Activated CD4-positive, CD25-positive, alpha-beta regulatory T cell treated with anti-CD3 and anti-CD28 coated beads, Interleukin-2, amount 50 U/mL, for 16 hours (primary cell): Measurements from ENCODE around the gene ATG2A.
"Not testable (repeated sequence)": the region's sequence is repeated elsewhere in the genome, so short reads cannot be mapped to it uniquely, and the experiment has no call there.

Experiments
- DNase-seq: peaks from one replicate; pipeline ENCODE4 v3.0.0-alpha.2; 2020; ENCODE audit warnings: low read depth, low spot score

ATG2A gene

DNA sequence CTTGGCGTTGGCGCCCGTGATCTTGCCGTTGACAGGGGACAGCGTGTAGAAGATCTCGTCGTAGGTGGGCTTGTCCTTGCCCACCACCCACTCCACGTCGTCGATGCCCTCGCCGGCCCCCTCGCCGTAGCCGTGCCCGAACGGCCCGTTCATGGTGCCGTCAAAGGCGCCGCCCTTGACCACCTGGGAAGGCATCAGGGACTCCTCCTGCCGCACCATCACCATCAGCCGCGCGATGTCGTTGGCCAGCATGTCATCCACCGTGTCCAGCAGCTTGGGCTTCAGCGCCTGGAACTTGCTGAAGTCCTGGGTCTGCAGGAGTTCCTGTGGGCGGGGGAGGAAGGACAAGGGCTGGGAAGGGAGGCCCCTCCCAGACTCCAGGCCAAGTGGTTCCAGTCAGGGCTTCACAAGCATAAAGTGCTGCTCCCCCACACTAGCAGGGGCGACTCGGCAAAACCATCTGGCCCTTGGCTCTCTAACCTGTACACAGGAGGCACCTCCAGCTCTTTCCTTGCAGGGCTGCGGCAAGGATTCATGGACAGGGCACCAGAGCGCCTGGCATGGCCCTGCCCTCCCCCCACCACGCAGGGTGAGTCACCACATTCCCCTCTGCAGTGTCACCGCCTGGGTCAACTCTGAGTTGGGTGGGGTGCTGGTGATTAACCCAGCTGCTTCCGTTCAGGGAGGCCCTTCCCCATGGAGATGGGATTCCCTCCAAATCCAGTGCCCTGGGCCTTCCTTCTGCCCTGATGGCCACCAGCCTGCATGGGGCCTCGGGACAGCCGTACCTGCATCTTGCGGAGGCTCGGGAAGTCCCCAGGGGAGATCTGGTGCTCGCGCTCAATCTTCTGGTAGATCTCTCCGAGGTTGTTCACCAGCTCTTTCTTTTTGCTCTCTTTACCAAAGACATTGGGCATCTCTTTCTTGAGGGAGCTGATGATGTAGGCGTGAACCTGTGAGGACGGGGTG lies 62.2 kb downstream of the ATG2A start:
- no peak for DNase-seq

- DNase-seq, result no peak
Measured at GRCh38 chr11:64854157-64854533, 62.9 kb downstream of the ATG2A start.

DNA sequence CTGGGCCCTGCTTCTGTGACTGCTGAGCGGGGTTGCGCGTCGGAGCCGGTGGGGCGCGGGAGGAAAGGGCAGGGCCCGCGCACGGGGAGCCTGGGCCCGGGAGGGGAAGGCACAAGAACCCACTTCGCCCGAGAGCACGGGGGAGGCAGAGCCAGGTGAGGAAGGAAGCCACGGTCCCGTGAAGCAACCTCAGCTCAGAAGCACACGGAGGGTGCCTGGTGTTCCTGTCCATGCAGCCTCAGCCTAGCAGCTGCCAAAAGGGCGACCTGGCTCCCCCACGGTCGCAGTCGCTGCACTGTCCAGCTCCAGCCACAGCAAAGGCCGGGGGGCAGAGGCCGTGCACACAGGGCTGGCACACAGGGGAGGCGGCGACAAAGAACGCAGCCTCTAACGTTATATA lies 63.3 kb downstream of the ATG2A start:
- DNase-seq, result no peak

DNA sequence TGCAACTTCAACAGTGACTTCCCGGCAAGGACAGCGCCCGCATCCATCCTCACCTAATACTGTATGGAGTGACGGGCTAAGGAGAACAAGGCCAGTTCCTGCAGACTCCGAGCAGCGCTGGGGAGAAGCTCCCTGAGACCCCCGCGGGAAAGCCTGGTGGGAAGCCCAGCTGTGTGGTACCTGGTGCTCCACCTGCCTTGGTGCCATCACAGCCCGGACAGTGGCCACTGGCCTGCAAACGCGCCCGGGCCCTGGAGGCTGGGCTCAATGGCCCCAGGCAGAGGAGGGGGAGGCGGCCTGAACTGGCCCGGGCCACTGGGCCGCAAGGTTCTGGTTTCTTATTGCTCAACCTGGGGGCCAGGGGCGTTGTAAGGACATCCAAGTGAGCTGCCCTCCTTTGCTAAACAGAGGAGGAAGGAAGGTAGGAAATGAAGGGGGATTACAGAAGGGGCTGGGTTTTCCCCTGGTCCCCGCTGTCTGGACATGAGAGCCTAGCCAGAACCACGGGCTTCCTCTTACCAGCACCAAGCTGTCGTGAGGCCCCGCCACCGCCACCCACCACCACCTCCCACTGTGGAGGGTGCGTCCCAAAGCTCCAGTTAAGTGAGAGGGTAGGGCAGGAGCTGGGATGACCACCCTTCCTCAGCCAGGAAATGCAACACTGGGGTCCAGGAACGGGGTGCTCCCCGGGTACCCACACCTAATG lies 64.1 kb downstream of the ATG2A start:
- DNase-seq, result no peak

GRCh38 chr11:64851831-64852351 lies 65.1 kb downstream of the ATG2A start:
- no peak for DNase-seq

- no peak for DNase-seq
Measured at GRCh38 chr11:64850979-64851567, 65.9 kb downstream of the ATG2A start.

GRCh38 chr11:64849598-64850356 lies 67.2 kb downstream of the ATG2A start:
- no peak for DNase-seq

DNA sequence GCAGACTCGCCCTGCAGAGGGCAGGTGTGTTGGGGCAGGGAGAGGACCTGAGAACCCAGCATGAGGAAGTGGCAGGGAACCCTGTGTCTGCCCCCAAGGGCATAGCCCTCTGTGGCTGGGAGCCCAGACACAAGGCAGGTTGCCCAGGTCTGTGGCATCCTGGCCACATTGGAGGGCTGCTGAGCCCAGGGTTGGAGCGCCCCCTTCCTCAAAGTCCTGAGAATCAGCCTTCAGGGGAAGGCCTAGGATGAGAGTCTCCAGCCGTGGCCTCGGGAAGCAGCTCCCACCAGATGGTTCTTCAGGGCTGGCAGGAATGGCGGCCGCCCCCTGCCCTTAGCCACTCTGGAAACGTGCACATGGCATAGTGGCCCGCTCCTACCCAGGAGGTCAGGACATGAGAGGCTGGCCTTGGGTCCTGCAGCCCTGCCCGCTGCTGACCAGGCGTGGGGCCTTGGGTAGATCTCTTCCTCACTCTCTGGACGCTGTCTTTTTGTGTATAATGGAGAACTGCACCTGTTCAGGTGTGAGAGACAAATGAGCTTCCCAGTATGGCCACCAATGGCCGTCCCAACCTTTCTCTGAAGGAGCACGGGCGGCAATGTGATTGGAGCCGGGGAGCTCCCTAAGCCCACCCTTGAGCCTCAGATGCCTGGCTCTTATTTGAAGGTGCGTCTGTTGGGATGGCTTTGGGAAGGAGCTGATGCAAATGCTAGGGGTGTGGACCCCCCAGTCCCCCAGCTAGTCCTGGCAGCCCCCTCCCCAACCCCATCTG lies 68.0 kb downstream of the ATG2A start:
- no peak for DNase-seq

DNA sequence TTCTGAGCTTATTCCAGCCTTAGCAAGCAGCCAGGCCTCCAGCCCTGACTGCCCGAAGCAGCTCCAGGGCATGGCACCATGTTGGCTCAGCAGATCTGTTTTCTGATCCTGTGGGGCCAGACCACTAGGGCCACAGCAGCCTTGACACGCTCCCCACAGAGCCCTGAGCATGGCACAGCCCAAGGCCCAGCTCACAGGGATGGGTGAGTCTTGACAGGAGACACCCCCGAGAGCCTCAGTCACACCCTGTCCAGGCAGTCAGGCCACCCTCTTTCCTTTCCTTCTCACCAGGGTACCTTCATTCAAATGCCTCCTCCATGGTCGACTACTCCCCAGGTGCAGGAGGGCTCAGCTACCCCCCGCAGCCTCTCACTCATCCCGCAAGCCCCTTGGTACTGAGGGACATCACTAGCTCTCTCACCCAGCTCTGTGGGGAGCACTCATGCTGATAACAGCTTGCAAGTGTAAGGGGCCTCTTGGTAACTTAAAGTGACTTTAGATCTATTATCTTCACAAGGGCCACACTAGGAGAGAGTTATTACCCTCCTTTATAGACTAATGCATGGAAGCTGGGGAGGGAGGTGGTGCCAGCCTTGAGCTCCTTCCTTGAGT lies 68.7 kb downstream of the ATG2A start:
- no peak for DNase-seq

DNA sequence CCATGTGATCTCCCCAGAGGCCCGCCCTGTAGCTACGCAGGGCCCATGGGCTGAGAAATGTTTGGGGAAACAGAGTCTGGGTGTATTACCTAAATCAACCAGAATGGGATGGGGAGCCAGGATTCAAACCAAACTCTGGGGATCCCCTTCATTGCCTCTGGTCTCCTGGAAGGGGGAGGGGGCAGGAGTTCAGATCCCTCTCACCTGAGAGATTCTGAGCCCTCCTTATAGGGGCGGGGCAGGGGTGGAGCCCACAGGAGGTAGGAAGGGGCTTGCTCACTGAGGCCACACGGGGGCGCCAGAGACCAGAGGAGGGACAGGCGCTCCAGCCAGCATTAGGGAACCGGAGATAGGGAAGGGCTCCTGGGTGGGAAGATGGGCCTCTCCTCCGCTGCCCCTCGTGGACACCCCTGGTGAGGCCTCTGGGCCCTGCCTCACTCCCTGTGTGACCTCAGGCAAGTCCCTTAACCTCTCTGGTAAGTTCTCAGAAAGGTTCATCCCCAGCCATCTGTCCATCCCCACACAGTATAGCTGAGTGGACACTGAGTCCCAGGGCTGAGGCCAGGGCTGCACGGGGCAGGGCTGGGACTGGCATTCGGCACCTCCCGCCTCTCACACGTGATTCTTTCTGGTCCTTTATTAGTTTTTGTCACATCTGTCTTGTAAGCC lies 69.9 kb downstream of the ATG2A start:
- DNase-seq, result peak; percentile 85

DNA sequence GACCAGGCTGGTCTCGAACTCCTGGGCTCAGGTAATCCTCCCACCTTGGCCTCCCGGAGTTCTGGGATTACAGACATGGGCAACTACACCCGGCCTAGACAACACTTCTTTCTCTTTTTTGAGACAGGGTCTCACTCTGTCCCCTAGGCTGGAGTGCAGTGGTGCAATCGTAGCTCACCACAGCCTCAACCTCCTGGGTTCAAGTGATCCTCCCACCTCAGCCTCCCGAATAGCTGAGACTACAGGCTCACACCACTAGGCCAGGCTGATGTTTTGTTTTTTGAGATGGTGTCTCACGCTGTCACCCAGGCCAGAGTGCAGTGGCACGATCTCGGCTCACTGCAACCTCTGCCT lies 71.3 kb downstream of the ATG2A start:
- not testable (repeated sequence) for DNase-seq

DNA sequence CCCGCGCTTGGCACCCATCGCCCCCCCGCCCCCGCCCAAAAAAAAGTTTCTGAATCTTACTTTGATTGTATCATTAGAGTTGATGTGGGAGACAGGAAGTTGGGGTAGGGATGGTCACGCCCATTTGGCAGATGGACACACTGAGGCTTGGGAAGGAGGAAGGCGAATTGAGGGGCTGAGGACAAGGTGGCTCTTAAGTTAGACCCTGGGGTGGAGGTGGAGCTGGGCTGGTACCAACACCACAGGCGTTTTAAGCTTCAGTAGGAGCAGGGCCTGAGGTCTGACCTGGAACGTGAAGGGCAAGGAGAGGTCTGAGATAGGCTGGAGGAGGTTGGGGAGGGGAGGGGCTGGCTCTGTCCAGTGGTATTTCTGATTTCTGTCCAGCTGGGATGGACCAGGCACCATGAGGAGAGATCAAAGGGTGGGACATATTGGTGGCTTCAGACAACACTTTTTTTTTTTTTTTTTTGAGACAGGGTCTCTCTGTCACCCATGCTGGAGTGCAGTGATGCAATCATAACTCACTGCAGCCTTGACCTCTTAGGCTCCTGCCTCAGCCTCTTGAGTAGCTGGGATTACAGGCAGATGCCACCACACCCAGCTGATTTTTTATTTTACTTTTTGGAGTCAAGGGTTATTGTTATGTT lies 71.8 kb downstream of the ATG2A start:
- no peak for DNase-seq
